Type B pancreatic cell (in vitro differentiated cells): ENCODE results near the gene AADAT. TPM values are rescaled to one million over a fixed set of nuclear protein-coding genes. Genes with fewer than 3 reads are reported as not detected.

Experiments
- DNase-seq: peaks from one replicate; pipeline ENCODE4 v3.0.0; 2021; ENCODE audit warnings: mixed read lengths; ENCODE audit not compliant: unreplicated experiment; ENCODE audit errors: extremely low spot score
- H3K27ac Mint-ChIP-seq: 2 replicates; pipeline ENCODE4 v1.8.0; 2021; ENCODE audit warnings: mild to moderate bottlenecking, mixed read lengths
- H3K27me3 Mint-ChIP-seq: 2 replicates; pipeline ENCODE4 v1.8.0; 2021; ENCODE audit warnings: mixed read lengths
- H3K36me3 Mint-ChIP-seq: 2 replicates; pipeline ENCODE4 v1.8.0; 2021; ENCODE audit warnings: mixed read lengths
- H3K4me1 Mint-ChIP-seq: one replicate; pipeline ENCODE4 v1.8.0; 2021; ENCODE audit warnings: mixed read lengths; ENCODE audit not compliant: unreplicated experiment
- H3K4me3 Mint-ChIP-seq: 2 replicates; pipeline ENCODE4 v1.8.0; 2021; ENCODE audit warnings: mild to moderate bottlenecking, mixed read lengths
- H3K9me3 Mint-ChIP-seq: 2 replicates; pipeline ENCODE4 v1.8.0; 2021; ENCODE audit warnings: mixed read lengths
- long read RNA-seq: library from polyadenylated mRNA; unstranded; transcript quantifications from one replicate; pipeline ENCODE4 v2.0.0, GENCODE V29; 2020
- total RNA-seq: library from RNA; stranded (reverse); gene quantifications from 2 replicates; pipeline ENCODE4 v1.2.1, GENCODE V29; 2021; ENCODE audit warnings: low replicate concordance
- TF ChIP-seq, protein P1 (sequence below): fragments of 200-600 bp; sonication (generic); conservative IDR thresholded peaks from 2 replicates; pipeline ENCODE4 v1.5.0; 2021; ENCODE audit warnings: antibody characterized with exemption, mild to moderate bottlenecking

AADAT gene
- total RNA-seq: 14.3 and 27.1 TPM in 2 replicates
- long read RNA-seq, transcript AADAT-201 (13 exons, 2,261 nt): major isoform, 9 of 15 reads
- long read RNA-seq, partial matches to known transcripts: 1 of 15 reads
- long read RNA-seq, other reads (novel, unspliced or antisense): 4 of 15 reads

DNA sequence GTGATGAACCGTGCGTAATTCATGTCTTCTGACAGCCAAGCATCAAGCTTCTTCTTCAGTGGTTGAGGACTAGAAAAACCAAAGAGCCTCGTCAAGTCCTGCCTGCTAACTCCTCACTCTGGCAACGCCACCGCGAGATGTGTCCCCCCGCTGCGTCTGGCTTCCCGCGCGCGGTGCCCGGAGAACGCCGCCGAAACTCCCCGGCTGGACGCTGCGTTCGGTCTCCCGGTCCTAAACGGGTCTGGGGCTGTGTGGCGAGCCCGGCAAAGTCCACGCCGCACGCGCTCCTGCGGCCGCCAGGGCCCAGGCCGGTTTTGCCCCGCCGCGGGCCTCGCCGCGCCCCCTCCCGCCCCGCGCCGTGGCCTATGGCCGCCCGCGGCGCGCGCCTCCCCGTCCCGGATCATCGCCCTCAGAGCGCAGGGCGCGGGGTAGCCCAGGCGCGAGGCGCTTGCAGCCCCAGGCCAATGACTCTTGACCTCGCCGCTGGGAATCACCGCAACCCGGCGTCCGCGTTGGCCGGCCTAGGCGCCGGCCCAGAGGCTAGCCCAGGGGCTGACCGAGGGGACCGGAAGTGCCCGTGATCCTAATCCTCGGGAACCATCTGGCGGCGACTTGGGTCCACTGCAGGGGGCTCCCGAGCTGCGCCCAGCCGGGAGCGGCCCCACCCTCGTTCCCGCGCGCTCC lies at the start of gene AADAT:
Gene AADAT (minus strand): TSS at position 289 of the 684 bp plus-strand sequence. CDS start 266 bp downstream, at position 23.
- TF ChIP-seq, protein P1, sequence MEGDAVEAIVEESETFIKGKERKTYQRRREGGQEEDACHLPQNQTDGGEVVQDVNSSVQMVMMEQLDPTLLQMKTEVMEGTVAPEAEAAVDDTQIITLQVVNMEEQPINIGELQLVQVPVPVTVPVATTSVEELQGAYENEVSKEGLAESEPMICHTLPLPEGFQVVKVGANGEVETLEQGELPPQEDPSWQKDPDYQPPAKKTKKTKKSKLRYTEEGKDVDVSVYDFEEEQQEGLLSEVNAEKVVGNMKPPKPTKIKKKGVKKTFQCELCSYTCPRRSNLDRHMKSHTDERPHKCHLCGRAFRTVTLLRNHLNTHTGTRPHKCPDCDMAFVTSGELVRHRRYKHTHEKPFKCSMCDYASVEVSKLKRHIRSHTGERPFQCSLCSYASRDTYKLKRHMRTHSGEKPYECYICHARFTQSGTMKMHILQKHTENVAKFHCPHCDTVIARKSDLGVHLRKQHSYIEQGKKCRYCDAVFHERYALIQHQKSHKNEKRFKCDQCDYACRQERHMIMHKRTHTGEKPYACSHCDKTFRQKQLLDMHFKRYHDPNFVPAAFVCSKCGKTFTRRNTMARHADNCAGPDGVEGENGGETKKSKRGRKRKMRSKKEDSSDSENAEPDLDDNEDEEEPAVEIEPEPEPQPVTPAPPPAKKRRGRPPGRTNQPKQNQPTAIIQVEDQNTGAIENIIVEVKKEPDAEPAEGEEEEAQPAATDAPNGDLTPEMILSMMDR: peak; percentile 83
- Mint-ChIP-seq H3K27ac (peak within 1 kb of the TSS; percentile 92), H3K4me1 (peaks cover 33% of the 10 kb centered on the region), H3K9me3 (no peaks in the 10 kb centered on the region), H3K36me3 (peaks cover 31% of the 10 kb centered on the region), H3K4me3 (peak within 1 kb of the TSS; percentile 98), H3K27me3 (no peaks in the 10 kb centered on the region)
- DNase-seq: peak; percentile 87

DNA sequence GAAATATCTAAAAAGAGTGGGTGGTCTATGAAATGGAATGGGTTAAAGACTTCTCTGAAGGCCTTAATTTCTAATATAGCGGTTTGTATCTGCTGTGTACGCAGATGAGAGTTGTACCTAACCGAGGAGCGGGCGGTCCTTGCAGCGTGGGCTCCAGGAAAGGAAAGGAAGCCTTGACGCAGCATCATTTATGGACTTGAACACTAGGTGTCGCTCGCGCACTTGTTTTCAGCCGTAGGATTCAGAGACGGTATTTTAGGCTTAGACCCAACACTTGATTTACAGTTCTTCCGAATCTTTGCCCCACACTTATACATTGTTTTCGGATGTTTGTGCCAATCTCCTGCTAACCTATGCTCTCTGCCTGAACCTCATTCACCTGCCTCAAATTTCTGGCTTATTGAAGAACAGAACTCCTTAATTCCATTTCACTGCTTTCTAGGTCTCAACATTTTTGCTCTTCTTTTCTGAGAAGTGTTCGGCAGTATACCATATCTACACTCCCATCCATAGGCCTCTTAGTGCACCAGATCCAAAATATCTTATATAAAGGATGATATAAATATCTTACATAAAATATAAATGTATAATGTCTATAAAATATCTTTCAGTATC lies 48.9 kb upstream of the AADAT start:
- TF ChIP-seq, protein P1: peak; percentile 92
- DNase-seq: peak; percentile 78
- peak overlapping the region; percentile 63 for H3K27ac Mint-ChIP-seq
- no peak overlapping the region for H3K4me3 Mint-ChIP-seq
- H3K27me3 Mint-ChIP-seq: no peaks in the 10 kb centered on the region
- peaks cover 6% of the 10 kb centered on the region for H3K4me1 Mint-ChIP-seq
- no peaks in the 10 kb centered on the region for H3K36me3 Mint-ChIP-seq
- no peaks in the 10 kb centered on the region for H3K9me3 Mint-ChIP-seq

DNA sequence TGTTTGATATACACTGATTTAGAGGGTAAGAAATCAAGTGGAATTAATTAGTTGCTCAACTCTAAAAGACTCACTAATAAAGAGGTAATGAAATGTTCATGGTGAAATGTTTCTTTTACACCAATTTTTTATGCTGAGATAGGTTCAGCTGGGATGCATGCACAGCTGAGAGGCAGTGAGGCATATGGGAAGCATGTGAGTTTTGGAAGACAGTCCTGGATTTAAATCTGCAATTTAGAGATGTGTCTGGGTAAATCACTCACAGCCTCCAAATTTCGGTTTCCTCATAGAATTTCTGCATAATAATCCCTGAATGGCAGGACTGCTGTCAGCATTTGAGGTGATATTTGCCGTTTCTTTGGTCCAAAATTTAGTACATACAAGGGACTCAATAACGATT lies 48.2 kb upstream of the AADAT start:
- Mint-ChIP-seq H3K27ac (peak overlapping the region; percentile 85), H3K36me3 (no peaks in the 10 kb centered on the region), H3K27me3 (no peaks in the 10 kb centered on the region), H3K4me3 (no peak overlapping the region), H3K9me3 (peaks cover 6% of the 10 kb centered on the region), H3K4me1 (peaks cover 6% of the 10 kb centered on the region)
- TF ChIP-seq, protein P1: no peak
- no peak for DNase-seq

DNA sequence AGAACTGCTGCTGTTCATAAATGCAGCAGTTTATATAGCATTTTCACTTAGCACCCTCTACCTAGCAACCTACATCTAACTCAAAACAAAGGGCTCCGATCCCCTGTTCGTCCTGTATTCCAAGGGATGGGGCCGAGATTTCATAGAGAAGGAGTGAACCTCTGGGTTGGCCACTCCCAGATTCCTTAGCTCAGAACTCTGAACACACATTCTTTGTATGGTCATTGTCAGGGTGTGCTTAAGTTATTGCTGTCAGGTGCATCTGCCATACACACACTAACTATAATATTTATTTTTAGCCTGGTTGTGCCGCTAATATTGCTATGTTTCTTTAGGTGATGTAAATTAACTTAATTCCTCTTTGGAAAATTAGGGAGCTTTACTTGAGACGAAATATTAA lies 47.7 kb upstream of the AADAT start:
- Mint-ChIP-seq H3K36me3 (no peaks in the 10 kb centered on the region), H3K27ac (peak overlapping the region; percentile 85), H3K27me3 (no peaks in the 10 kb centered on the region), H3K4me1 (peaks cover 6% of the 10 kb centered on the region), H3K4me3 (peak overlapping the region; percentile 44), H3K9me3 (peaks cover 10% of the 10 kb centered on the region)
- no peak for DNase-seq
- TF ChIP-seq, protein P1: no peak

DNA sequence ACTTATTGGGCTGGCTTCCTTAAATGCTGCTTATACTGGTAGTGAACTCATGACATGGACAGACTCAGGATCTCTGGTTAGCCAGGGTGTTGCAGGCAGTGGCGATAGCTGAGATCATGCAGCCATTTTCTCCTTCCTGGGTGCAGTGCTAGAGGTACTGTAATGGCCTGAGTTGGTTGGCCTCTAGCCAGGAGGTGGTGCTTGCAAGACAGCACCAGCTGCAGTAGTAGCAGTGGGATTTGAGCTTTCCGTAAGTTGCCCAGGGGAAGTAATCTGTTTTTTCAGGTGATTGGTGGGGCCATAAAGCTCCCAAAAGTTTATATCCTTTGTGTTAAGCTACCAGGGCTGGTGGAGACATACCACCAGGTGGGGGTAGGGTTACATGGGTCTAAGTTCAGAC lies 45.1 kb upstream of the AADAT start:
- Mint-ChIP-seq H3K36me3 (no peaks in the 10 kb centered on the region), H3K27me3 (no peaks in the 10 kb centered on the region), H3K9me3 (peaks cover 10% of the 10 kb centered on the region), H3K4me1 (peaks cover 6% of the 10 kb centered on the region), H3K4me3 (no peak overlapping the region), H3K27ac (no peak overlapping the region)
- no peak for DNase-seq
- TF ChIP-seq, protein P1: no peak
